ENCODE results near the gene HSD17B7. TPM values are rescaled to one million over a fixed set of nuclear protein-coding genes. Genes with fewer than 3 reads are reported as not detected.

The HSD17B7 gene
- total and polyA plus RNA-seq, 9 of the 15 experiments (the other 6 are each of a cell fraction or from before 2014, with no cell fraction given): 12.7 to 48.7 (median 21.3) TPM

- H3K27ac ChIP-seq (ENCODE audit: extremely low read depth, low read depth, low read length): no peak overlapping the region
- in situ Hi-C loops (cut with MboI): loop anchor here (5.0 to 10.0 kb wide), 2 partner anchors 326 to 448 kb away; no protein-coding TSS in a partner anchor
- peaks cover 3 to 13% of the 10 kb centered on the region in 2 experiments; a peak in 2 of 5 replicates for H3K27me3 ChIP-seq (ENCODE audit: control insufficient read depth in 2 of 2, insufficient read depth in 2 of 2, low read length in 2 of 2)
- H3K79me2 ChIP-seq (ENCODE audit: control insufficient read depth, insufficient read depth, low read length): no peaks in the 10 kb centered on the region
- CTCF ChIA-PET (ENCODE audit: low intra/inter-chr PET ratio): no interaction called here
- WGBS (ENCODE audit: insufficient coverage, low coverage, missing lambda C conversion rate): 0% methylated on average over 1 of the region's 1 CpG
- H3K4me2 ChIP-seq (ENCODE audit: insufficient read depth, low read length): no peak overlapping the region
- no peaks in the 10 kb centered on the region for H3K9me1 ChIP-seq (ENCODE audit: control insufficient read depth, insufficient read depth, low read length)
- H3K4me1 ChIP-seq (replicated peaks in 1 of 2; ENCODE audit: control insufficient read depth in 2 of 2, insufficient read depth in 2 of 2, low read length in 2 of 2): no peaks in the 10 kb centered on the region
- H3K9me3 ChIP-seq (replicated peaks; ENCODE audit: control insufficient read depth, insufficient read depth, low read depth, low read length): no peaks in the 10 kb centered on the region
- intact Hi-C loops (cut with micrococcal nuclease): loop anchor here (5.0 kb wide), 1 partner anchor 48 kb away; no protein-coding TSS in a partner anchor
- no peaks in the 10 kb centered on the region for H3K36me3 ChIP-seq (ENCODE audit: control insufficient read depth, insufficient read depth, low read length)
- no peak for FAIRE-seq
- H3K4me3 ChIP-seq: no peak overlapping the region
- H3K9ac ChIP-seq (ENCODE audit: insufficient read depth in 1 of 2, low read depth in 2 of 2, low read length in 2 of 2): no peak overlapping the region
- BruUV-seq (replicated peaks): no TSS peak
- H2AFZ ChIP-seq (ENCODE audit: low read depth, low read length): no peak overlapping the region
- H4K20me1 ChIP-seq (replicated peaks; ENCODE audit: control insufficient read depth, insufficient read depth, low read length): no peaks in the 10 kb centered on the region
- POLR2A ChIA-PET: no interaction called here
- no peak for DNase-seq (ENCODE audit: extremely low read depth in 1 of 4, low spot score in 3 of 4)
- no peak for ATAC-seq
- TF ChIP-seq ATF2 (CRISPR knock-in tag; IDR thresholded peaks at IDR 0.05) (no peak), CBFB (CRISPR knock-in tag; IDR thresholded peaks at IDR 0.05) (no peak), RNF219 (CRISPR knock-in tag; IDR thresholded peaks at IDR 0.05) (no peak), ZNF143 (CRISPR knock-in tag; IDR thresholded peaks at IDR 0.05) (no peak), GTF2A2 (tag; IDR thresholded peaks at IDR 0.05) (no peak), CREB3L1 (IDR thresholded peaks at IDR 0.05; ENCODE audit: borderline replicate concordance, low read depth) (no peak), CREB3 (tag; conservative IDR thresholded peaks at IDR 0.05; ENCODE audit: low read depth) (no peak), CBX1 (IDR thresholded peaks at IDR 0.05; ENCODE audit: low read depth) (no peak), FOXK1 (CRISPR knock-in tag; IDR thresholded peaks at IDR 0.05; ENCODE audit: borderline replicate concordance) (no peak), RAD21 (CRISPR knock-in tag; conservative IDR thresholded peaks at IDR 0.05 in 1 of 2, IDR thresholded peaks at IDR 0.05 in 1 of 2) (no peak), ZNF311 (CRISPR knock-in tag; IDR thresholded peaks at IDR 0.05) (no peak), SFPQ (IDR thresholded peaks at IDR 0.05; ENCODE audit: low read depth, low read length) (no peak), IRF2 (CRISPR knock-in tag; IDR thresholded peaks at IDR 0.05) (no peak), SREBF1 (IDR thresholded peaks at IDR 0.05; ENCODE audit: borderline replicate concordance, low read depth, low read length) (no peak)
Measured at GRCh38 chr1:162859191-162859590, 68.7 kb downstream of the HSD17B7 start.

All from K562 (cell line).